Activated T-cell treated with anti-CD3 and anti-CD28 coated beads, Interleukin-2, amount 50 U/mL, for 72 hours (primary cell): ENCODE results near the gene ADARB2. TPM values are rescaled to one million over a fixed set of nuclear protein-coding genes. Genes with fewer than 3 reads are reported as not detected.

Experiments
- ATAC-seq, 2 donors: fragments of 150-1000 bp; cut with Tn5 transposase; replicated peaks in 1 of 2; 2 replicates each; pipeline ENCODE4 v1.10.0; 2021; ENCODE audit warnings: moderate library complexity in 2 of 2, mild to moderate bottlenecking in 1 of 2
- DNase-seq, 2 donors: peaks; one replicate each; pipeline ENCODE4 v3.0.0; 2021 to 2022; ENCODE audit warnings: mixed read lengths in 1 of 2
- H3K27ac Mint-ChIP-seq: one replicate; pipeline ENCODE4 v1.8.0; 2022; ENCODE audit warnings: mild to moderate bottlenecking, moderate library complexity, mixed read lengths
- H3K27me3 Mint-ChIP-seq: one replicate; pipeline ENCODE4 v1.8.0; 2022; ENCODE audit warnings: low read depth, mixed read lengths
- H3K36me3 Mint-ChIP-seq, 2 donors: one replicate each; pipeline ENCODE4 v1.8.0; 2022; ENCODE audit warnings: mixed read lengths in 2 of 2, mild to moderate bottlenecking in 1 of 2; ENCODE audit not compliant: insufficient read depth in 2 of 2
- H3K4me1 Mint-ChIP-seq: one replicate; pipeline ENCODE4 v1.8.0; 2022; ENCODE audit warnings: low read depth, mixed read lengths
- H3K4me3 Mint-ChIP-seq, 2 donors: one replicate each; pipeline ENCODE4 v1.8.0; 2022; ENCODE audit warnings: mild to moderate bottlenecking in 2 of 2, mixed read lengths in 2 of 2, moderate library complexity in 2 of 2
- H3K9me3 Mint-ChIP-seq, 2 donors: one replicate each; pipeline ENCODE4 v1.8.0; 2022; ENCODE audit warnings: mixed read lengths in 2 of 2
- total RNA-seq, 2 donors: library from RNA; stranded (reverse); gene quantifications; one replicate each; pipeline ENCODE4 v1.2.3, GENCODE V29; 2022

ADARB2 gene
- total RNA-seq, 2 donors from 2014 or later: 0.60 to 2.0 TPM

DNA sequence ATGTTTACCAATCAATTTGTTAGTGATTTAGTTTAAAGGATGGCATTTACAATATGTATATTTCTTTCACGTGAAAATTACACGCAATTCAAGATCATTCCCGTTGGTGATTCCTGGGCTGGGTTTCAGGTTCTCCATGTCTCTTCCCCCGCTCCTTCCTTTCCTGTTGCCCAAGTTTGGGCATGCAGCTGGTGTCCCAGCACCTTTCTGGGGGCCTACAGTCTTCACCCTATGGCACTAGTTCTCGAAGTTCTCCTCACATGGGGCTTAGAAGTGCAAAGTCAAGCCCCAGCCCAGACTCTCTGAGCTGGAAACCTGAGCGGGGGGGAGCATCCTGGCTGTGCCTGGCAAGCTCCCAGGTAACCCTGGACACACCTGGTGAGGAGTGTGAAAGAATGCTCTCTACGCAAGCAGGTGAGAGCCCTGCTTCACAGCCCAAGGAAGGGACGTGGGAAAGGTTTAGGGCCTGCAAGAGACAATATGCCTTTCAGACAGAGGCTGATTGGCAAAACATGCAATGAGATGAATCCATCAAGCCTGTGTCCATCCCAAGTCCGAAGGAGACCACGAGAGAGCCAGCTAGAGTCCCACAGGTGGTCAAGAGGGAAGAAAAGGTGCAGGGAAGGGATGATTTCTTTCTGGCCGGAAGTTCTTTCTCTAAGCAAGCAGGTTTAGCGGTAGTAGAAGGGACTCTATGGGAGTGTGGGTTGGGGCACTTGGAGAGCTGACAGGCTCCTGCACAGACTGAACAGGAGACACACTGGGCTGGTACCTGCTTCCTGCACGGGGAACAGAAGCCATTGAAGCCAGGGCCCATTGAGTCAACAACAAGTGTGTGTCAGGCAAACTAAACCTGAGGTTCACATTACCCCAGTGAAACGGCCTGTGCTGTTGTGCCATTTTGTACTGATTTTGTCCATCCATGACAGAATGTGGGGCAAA lies 131.1 kb downstream of the ADARB2 start:
- Mint-ChIP-seq H3K9me3 (peaks cover 0 to 2% of the 10 kb centered on the region in 2 donors), H3K36me3 (no peaks in the 10 kb centered on the region), H3K27ac (no peak overlapping the region), H3K27me3 (peaks cover 33% of the 10 kb centered on the region), H3K4me3 (no peak overlapping the region), H3K4me1 (peaks cover 10% of the 10 kb centered on the region)
- ATAC-seq (no peak), DNase-seq (no peak)

DNA sequence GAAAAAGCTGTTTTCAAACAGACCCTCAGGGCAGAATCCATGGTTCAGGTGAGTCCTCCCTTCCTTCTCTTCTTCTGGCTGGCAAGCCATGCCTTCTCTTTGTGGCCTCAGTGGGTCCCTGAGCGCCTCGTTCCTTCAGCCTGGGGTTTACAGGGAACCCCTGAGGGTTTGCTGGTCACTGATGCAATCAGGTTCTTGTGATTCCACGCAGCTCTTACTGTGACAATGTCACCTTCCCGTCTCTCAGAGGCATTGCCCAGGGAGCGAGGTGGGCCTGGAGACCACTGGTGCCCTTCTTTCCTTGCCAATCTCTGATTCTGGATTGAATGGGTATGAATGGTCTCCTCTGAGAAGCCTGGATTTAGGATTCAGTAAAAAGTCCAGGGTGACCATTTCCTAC lies 132.2 kb downstream of the ADARB2 start:
- peaks cover 0 to 2% of the 10 kb centered on the region in 2 donors for H3K9me3 Mint-ChIP-seq
- H3K27me3 Mint-ChIP-seq: peaks cover 28% of the 10 kb centered on the region
- H3K27ac Mint-ChIP-seq: no peak overlapping the region
- DNase-seq (no peak), ATAC-seq (no peak)
- peaks cover 10% of the 10 kb centered on the region for H3K4me1 Mint-ChIP-seq
- no peaks in the 10 kb centered on the region for H3K36me3 Mint-ChIP-seq
- H3K4me3 Mint-ChIP-seq: no peak overlapping the region

DNA sequence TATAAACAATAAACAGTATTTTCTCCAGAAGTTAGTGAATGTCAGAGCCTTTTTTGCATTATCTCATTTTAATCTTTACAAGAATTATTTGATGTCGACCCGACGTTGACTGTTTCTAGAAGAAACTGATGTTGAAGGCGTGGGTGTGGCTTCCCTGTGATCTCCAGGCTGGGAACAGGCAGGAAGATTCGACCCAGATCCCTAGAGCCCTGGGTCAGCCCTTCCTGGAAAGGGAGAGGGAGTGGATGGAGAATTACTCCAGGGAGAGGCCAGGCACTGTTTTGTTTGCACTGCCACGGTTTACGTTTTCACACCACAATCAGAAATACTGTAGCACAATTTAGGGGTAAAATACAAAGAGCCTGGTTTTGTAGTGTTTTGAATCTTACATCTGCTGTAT lies 133.1 kb downstream of the ADARB2 start:
- H3K4me3 Mint-ChIP-seq: no peak overlapping the region
- no peak for DNase-seq
- peaks cover 0 to 2% of the 10 kb centered on the region in 2 donors for H3K9me3 Mint-ChIP-seq
- no peak for ATAC-seq
- H3K27ac Mint-ChIP-seq: no peak overlapping the region
- no peaks in the 10 kb centered on the region for H3K36me3 Mint-ChIP-seq
- H3K4me1 Mint-ChIP-seq: peaks cover 10% of the 10 kb centered on the region
- peaks cover 25% of the 10 kb centered on the region for H3K27me3 Mint-ChIP-seq

DNA sequence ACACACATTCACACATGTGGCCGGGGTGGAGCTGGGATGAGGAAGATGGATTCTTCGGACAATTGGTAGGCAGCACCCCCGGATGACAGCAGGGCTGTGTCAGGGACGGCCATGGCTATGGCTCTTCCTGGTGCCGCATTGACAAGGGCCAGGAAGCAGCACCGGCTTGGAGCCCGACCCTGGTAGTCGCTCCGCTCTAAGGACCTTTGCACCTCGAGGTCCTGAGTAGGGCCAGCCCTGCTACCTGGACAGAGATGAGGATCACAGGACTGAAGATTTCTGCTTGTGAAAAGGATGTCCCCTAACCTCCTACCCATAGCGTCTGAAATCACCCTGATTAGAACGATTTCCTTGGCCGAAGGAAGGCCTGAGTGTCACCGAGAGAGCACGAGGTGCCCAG lies 134.1 kb downstream of the ADARB2 start:
- no peak for ATAC-seq
- no peak overlapping the region for H3K27ac Mint-ChIP-seq
- peaks cover 0 to 2% of the 10 kb centered on the region in 2 donors for H3K9me3 Mint-ChIP-seq
- peaks cover 5% of the 10 kb centered on the region for H3K4me1 Mint-ChIP-seq
- no peaks in the 10 kb centered on the region for H3K36me3 Mint-ChIP-seq
- peaks cover 15% of the 10 kb centered on the region for H3K27me3 Mint-ChIP-seq
- H3K4me3 Mint-ChIP-seq: no peak overlapping the region
- no peak for DNase-seq

DNA sequence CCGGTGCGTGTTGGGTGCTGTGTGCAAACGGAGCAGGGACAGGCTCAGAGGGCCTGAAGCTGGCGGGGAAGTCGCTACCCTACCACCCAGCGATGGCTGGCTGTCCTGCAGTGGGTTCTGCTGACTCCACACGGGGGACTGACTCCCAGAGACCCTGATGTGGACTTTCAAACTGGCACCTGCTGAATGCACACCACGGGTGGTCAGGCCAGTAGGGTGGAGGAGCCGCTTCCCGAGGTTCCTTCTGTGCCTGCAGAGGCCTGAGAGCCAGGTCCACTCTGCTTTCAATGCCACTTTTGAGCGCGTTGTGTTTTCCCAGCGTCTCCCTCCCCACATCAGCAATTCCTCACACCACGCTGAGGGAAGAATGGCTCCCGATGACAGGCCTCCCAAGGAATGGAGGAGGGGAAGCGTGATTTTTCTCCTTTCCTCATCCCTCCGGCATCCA lies 135.3 kb downstream of the ADARB2 start:
- Mint-ChIP-seq H3K36me3 (no peaks in the 10 kb centered on the region), H3K9me3 (peaks cover 0 to 2% of the 10 kb centered on the region in 2 donors), H3K4me1 (no peaks in the 10 kb centered on the region), H3K27ac (no peak overlapping the region), H3K27me3 (peaks cover 8% of the 10 kb centered on the region), H3K4me3 (no peak overlapping the region)
- ATAC-seq (no peak), DNase-seq (no peak)

DNA sequence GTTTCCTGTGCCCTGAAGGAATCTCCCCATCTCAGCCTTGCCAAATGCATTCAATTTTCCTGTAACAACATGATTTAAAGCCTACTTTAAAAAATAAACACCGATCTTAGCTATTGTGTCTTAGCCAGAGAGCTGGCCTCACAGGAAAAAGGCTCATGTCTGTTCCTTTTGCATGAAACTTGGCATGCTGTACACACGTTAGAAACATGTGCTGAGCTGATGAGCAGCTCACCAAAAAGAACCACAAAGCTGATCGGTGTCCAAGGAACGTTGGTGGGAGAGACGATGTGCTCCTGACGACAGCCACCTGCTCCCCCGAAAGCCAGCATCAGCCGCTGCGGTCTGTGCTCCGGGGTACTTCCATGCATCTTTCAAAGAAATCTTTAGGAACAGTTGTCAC lies 135.9 kb downstream of the ADARB2 start:
- Mint-ChIP-seq H3K4me3 (no peak overlapping the region), H3K27me3 (peaks cover 4% of the 10 kb centered on the region), H3K4me1 (no peaks in the 10 kb centered on the region), H3K27ac (no peak overlapping the region), H3K9me3 (peaks cover 0 to 2% of the 10 kb centered on the region in 2 donors), H3K36me3 (no peaks in the 10 kb centered on the region)
- DNase-seq: no peak
- no peak for ATAC-seq

DNA sequence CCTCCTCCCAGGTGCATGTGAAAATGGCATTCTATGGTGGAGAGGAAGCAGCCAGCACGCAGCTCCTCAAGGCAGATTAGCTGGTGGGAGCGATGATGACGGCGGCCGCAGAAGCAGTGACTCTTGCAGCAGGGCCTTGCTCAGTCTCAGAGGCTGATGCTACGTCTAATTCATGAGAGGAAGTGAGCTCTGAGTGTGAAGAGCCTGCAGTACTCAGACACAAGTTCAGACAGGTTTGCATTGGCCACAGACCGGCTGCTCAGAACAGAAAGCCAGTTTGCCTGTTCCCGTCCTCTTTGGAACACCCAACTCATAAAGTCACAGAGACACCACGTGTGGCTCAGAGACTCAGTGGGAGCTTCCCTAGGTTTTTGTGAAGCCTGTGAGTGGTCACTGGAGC lies 136.5 kb downstream of the ADARB2 start:
- Mint-ChIP-seq H3K27ac (no peak overlapping the region), H3K4me3 (no peak overlapping the region)

DNA sequence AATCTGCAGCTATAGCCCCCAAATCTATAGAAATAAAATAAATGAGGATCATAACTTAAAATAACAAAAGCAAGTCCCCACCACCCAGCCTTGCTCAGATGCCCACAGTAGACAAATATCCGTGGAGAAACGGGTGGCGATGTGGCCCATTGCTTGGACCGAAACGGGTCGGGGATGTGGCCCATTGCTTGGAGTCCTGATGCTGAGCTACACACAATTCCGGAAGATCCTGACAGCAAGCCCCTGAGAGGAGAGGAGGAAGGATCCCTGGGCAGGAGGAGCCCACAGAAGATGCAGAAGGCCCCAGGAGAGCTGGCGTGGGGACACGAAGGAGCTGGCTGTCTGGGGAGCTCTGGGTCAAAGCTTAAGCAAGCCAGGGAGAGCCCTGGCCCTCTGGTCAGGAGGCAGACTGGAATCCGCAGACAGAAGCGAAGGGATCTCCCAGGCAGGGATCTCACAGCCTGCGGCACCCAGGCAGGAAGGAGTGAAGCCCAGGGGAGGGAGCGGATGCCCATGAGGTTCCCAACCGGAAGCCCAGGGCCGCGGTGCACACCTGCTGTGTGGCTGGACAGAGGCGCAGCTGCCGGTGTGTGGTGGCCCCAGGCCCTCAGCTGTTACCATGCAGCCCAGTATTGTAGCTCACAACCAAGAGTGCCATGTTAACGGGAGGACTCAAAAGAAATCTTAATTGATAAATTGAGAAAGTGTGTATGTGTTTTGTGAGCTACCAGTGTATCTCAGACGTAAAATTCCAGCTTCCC lies 138.8 kb downstream of the ADARB2 start:
- Mint-ChIP-seq H3K27me3 (no peaks in the 10 kb centered on the region), H3K36me3 (no peaks in the 10 kb centered on the region), H3K4me1 (no peaks in the 10 kb centered on the region), H3K4me3 (no peak overlapping the region), H3K9me3 (peaks cover 0 to 2% of the 10 kb centered on the region in 2 donors), H3K27ac (no peak overlapping the region)
- DNase-seq (no peak), ATAC-seq (no peak)

More for the DNA sequence above, 136.5 kb downstream of the ADARB2 start:
- peaks cover 0 to 2% of the 10 kb centered on the region in 2 donors for H3K9me3 Mint-ChIP-seq
- H3K27me3 Mint-ChIP-seq: no peaks in the 10 kb centered on the region
- ATAC-seq (no peak), DNase-seq (no peak)
- no peaks in the 10 kb centered on the region for H3K36me3 Mint-ChIP-seq
- H3K4me1 Mint-ChIP-seq: no peaks in the 10 kb centered on the region

DNA sequence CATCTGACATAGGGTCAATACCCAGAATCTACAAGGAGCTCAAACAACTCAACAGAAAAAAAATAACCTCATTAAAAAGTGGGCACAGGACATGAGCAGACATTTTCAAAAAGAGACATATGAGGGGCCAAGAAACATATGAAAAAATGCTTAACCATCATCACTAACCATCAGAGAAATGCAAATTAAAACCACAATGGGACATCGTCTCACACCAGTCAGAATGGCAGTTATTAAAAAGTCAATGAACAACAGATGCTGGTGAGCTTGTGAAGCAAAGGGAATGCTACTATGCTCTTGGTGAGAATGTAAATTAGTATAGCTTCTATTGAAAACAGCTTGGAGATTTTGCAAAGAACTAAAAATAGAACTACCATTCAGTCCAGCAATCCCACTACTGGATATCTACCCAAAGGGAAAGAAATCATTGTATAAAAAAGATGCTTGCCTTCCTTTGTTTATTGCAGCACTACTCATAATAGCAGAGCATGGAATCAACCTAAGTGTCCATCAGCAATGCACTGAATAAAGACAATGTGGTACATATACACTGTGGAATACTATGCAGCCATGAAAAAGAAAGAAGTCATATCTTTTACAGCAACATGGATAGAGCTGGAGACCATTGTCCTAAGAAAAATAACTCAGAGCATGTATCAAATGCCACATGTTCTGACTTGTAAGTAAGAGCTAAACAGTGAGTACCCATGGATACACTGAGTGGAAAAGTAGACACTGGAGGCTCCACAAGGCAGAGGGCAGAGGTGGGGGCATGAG lies 139.8 kb downstream of the ADARB2 start:
- no peaks in the 10 kb centered on the region for H3K9me3 Mint-ChIP-seq
- no peak overlapping the region for H3K27ac Mint-ChIP-seq
- no peaks in the 10 kb centered on the region for H3K4me1 Mint-ChIP-seq
- H3K27me3 Mint-ChIP-seq: no peaks in the 10 kb centered on the region
- no peaks in the 10 kb centered on the region for H3K36me3 Mint-ChIP-seq
- H3K4me3 Mint-ChIP-seq: no peak overlapping the region
- DNase-seq (no peak), ATAC-seq (no peak)

DNA sequence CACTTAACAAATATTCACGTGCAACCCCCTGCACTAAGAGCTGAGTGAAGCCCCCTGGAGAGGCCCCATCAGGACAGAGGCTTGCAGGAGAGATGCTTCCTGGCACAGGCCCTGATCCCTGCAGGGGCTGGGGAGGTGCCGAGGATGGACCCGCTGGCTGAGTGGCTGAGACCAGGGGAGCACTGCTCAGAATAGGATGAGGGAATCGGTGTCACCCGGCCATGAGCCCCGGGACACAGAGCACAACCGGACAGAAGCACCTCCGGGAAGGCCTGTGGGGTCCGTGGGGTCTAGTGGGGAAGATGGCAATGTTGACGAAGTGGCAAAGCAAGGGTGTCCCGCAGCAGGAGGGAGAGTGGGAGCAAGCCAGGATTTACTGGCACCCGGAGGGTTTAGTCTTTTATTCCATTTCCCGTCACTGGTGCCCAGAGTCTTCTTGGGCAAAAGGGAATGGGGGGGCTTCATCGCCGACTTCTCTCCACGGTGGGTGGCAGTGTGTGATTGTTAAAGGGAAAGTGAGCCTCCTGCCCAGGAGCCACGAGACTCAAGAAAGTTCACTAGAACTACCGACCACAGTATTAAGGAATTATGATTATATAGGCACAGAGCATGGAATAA lies 140.7 kb downstream of the ADARB2 start:
- Mint-ChIP-seq H3K27me3 (no peaks in the 10 kb centered on the region), H3K27ac (no peak overlapping the region), H3K4me3 (no peak overlapping the region), H3K4me1 (no peaks in the 10 kb centered on the region), H3K36me3 (no peaks in the 10 kb centered on the region), H3K9me3 (no peaks in the 10 kb centered on the region)
- DNase-seq (no peak), ATAC-seq (no peak)

DNA sequence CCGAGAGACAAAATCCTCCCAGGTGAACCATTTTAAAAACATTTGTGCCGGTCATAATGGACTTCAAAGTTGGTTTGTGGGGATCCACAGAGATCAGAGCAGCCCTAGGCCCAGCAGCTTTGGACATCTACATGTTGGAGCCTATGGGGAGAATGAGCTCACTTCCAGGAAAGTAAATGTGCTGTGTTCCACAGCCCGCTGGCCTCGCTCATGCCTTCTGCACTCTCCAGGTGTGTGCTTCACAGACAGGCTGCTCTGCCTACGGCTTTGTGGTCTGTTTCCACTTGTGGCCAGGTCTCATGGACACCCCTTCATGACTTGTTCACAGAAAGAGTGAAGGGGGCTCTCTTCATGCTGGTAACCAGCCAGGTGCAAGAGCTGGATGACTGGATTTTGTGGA lies 141.6 kb downstream of the ADARB2 start:
- DNase-seq (no peak), ATAC-seq (no peak)
- Mint-ChIP-seq H3K27me3 (no peaks in the 10 kb centered on the region), H3K4me1 (no peaks in the 10 kb centered on the region), H3K9me3 (no peaks in the 10 kb centered on the region), H3K27ac (no peak overlapping the region), H3K4me3 (no peak overlapping the region), H3K36me3 (no peaks in the 10 kb centered on the region)

DNA sequence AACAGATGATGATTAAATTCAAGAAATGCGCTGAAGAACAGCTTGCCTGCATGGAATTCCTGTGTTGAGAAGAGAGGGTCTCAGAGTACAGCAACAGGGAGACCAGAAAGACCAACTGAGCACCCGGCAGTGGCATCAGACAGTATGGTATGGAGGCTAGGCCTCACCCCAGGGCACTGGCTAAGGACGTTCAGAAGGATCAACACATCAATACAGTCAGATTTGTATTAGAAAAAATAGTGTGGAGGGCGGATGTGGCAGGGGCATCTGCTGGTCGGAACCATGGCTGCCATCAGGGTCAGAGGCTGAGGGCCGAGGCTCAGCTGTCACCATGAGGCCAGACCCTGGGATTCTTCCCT lies 142.1 kb downstream of the ADARB2 start:
- H3K9me3 Mint-ChIP-seq: no peaks in the 10 kb centered on the region
- no peaks in the 10 kb centered on the region for H3K36me3 Mint-ChIP-seq
- H3K4me1 Mint-ChIP-seq: no peaks in the 10 kb centered on the region
- ATAC-seq (no peak), DNase-seq (no peak)
- H3K4me3 Mint-ChIP-seq: no peak overlapping the region
- H3K27me3 Mint-ChIP-seq: no peaks in the 10 kb centered on the region
- no peak overlapping the region for H3K27ac Mint-ChIP-seq
